K562 (cell line): ENCODE results near the gene SHISA4. TPM values are rescaled to one million over a fixed set of nuclear protein-coding genes. Genes with fewer than 3 reads are reported as not detected.

Experiments
- ATAC-seq: fragments of 200-7000 bp; cut with Tn5 transposase; 3 replicates; pipeline ENCODE4 v1.9.1; 2020; ENCODE audit warnings: moderate library complexity
- BruUV-seq: library from RNA; stranded (reverse); fragments of 400-500 nt; replicated peaks from 2 replicates; lab custom pipeline; 2021; lab: Mats Ljungman, UMichigan
- CTCF ChIA-PET: fragments of 300-600 bp; formaldehyde crosslinking; extraction: SDS; loops from one replicate; lab custom pipeline; 2021; ENCODE audit warnings: low intra/inter-chr PET ratio; lab: Yijun Ruan, JAX
- POLR2A ChIA-PET: fragments of 300-600, 350-650 bp; sonication (Branson Sonifier 250); formaldehyde crosslinking; extraction: SDS; loops from one replicate; lab custom pipeline; 2021; ENCODE audit warnings: antibody characterized with exemption, inconsistent platforms; lab: Yijun Ruan, JAX
- DNase-seq, 4 experiments: peaks; one replicate each; pipeline versions ENCODE4 v3.0.0 to v3.0.0-alpha.2; 2011 to 2018; ENCODE audit warnings: low spot score in 3 of 4, mixed read lengths in 3 of 4; ENCODE audit errors: extremely low read depth in 1 of 4
- FAIRE-seq: peaks from 2 replicates; lab custom pipeline; 2011; peaks lifted over from hg19 to GRCh38; lab: Jason Lieb, UNC
- H2AFZ ChIP-seq: 2 replicates; pipeline ENCODE4 v1.6.0; 2011; ENCODE audit warnings: low read depth, low read length, control low read depth, inconsistent platforms
- H3K27ac ChIP-seq: fragments of 200-600 bp; 3 replicates; pipeline ENCODE4 v1.8.0; 2011; ENCODE audit warnings: low read depth, mild to moderate bottlenecking, control low read depth, inconsistent platforms, low read length, moderate library complexity, mixed read lengths; ENCODE audit errors: extremely low read depth
- H3K27me3 ChIP-seq, 2 experiments: fragments of 300-600 bp in 1 of 2; 2 replicates in 1 of 2; 3 replicates in 1 of 2; pipeline versions ENCODE4 v1.6.0 to v1.8.0; 2011; ENCODE audit warnings: inconsistent platforms in 2 of 2, low read length in 2 of 2, mild to moderate bottlenecking in 1 of 2, mixed read lengths in 1 of 2, moderate library complexity in 1 of 2; ENCODE audit not compliant: control insufficient read depth in 2 of 2, insufficient read depth in 2 of 2
- H3K36me3 ChIP-seq: fragments of 300-600 bp; 3 replicates; pipeline ENCODE4 v1.8.0; 2011; ENCODE audit warnings: mild to moderate bottlenecking, low read length, inconsistent platforms; ENCODE audit not compliant: control insufficient read depth, insufficient read depth
- H3K4me1 ChIP-seq, 2 experiments: fragments of 200-600 bp in 1 of 2; replicated peaks in 1 of 2; 2 replicates in 1 of 2; 3 replicates in 1 of 2; pipeline versions ENCODE4 v1.5.1 to v1.8.0; 2011; ENCODE audit warnings: inconsistent platforms in 2 of 2, low read length in 2 of 2, mild to moderate bottlenecking in 1 of 2, mixed read lengths in 1 of 2, moderate library complexity in 1 of 2; ENCODE audit not compliant: control insufficient read depth in 2 of 2, insufficient read depth in 2 of 2
- H3K4me2 ChIP-seq: 2 replicates; pipeline ENCODE4 v1.6.1; 2011; ENCODE audit warnings: low read length, control low read depth, inconsistent platforms, mixed read lengths; ENCODE audit not compliant: insufficient read depth
- H3K4me3 ChIP-seq: fragments of 200-600 bp; sonication (generic), shearing (Covaris generic); 2 replicates; pipeline ENCODE4 v1.5.1; 2016; ENCODE audit warnings: control low read depth, inconsistent platforms
- H3K79me2 ChIP-seq: fragments of 200-600 bp; 3 replicates; pipeline ENCODE4 v1.8.0; 2011; ENCODE audit warnings: low read length, inconsistent platforms; ENCODE audit not compliant: control insufficient read depth, insufficient read depth
- H3K9ac ChIP-seq, 2 experiments: 2 replicates each; pipeline versions ENCODE4 v1.6.0 to v1.6.1; 2011; ENCODE audit warnings: low read depth in 2 of 2, low read length in 2 of 2, control low read depth in 1 of 2, inconsistent platforms in 1 of 2, mild to moderate bottlenecking in 1 of 2, mixed read lengths in 1 of 2; ENCODE audit not compliant: insufficient read depth in 1 of 2
- H3K9me1 ChIP-seq: one replicate; pipeline ENCODE4 v1.6.0; 2011; ENCODE audit warnings: inconsistent platforms, mild to moderate bottlenecking, low read length, moderate library complexity; ENCODE audit not compliant: control insufficient read depth, insufficient read depth
- H3K9me3 ChIP-seq: replicated peaks from 2 replicates; pipeline ENCODE4 v1.5.1; 2011; ENCODE audit warnings: low read depth, low read length, inconsistent platforms; ENCODE audit not compliant: control insufficient read depth, insufficient read depth
- H4K20me1 ChIP-seq: replicated peaks from 2 replicates; pipeline ENCODE4 v1.6.1; 2011; ENCODE audit warnings: low read length, inconsistent platforms, mixed read lengths; ENCODE audit not compliant: control insufficient read depth, insufficient read depth
- CREB3L1 ChIP-seq: fragments of 450-650 bp; IDR thresholded peaks from 2 replicates; pipeline ENCODE4 v1.6.1; 2014; ENCODE audit warnings: low read depth, mild to moderate bottlenecking, moderate library complexity, borderline replicate concordance
- ESRRB ChIP-seq: fragments of 250-450 bp; sonication (Bioruptor Pico); IDR thresholded peaks from 2 replicates; pipeline ENCODE4 v1.5.0; 2020; ENCODE audit warnings: mild to moderate bottlenecking, moderate library complexity, borderline replicate concordance
- MEF2A ChIP-seq: IDR thresholded peaks from 2 replicates; pipeline ENCODE4 v1.6.1; 2011; ENCODE audit warnings: low read depth, mild to moderate bottlenecking, low read length, moderate library complexity; ENCODE audit not compliant: control insufficient read depth
- PATZ1 ChIP-seq: fragments of 250-450 bp; sonication (Bioruptor Pico); IDR thresholded peaks from 2 replicates; pipeline ENCODE4 v1.5.0; 2020; ENCODE audit warnings: mild to moderate bottlenecking, borderline replicate concordance
- SMARCE1 ChIP-seq: fragments of 450-650 bp; IDR thresholded peaks from 2 replicates; pipeline ENCODE4 v1.7.1; 2016; ENCODE audit warnings: mild to moderate bottlenecking
- WGBS: fragments of 100-300 bp; shearing (Covaris generic); methylation state at CpG from one replicate; pipeline ENCODE4 v1.1.6; 2016; ENCODE audit warnings: low coverage, mixed read lengths; ENCODE audit not compliant: insufficient coverage; ENCODE audit errors: missing lambda C conversion rate; 5-methylcytosine and 5-hydroxymethylcytosine counted together
- in situ Hi-C: fragments of 300-500 bp; cut with MboI; formaldehyde crosslinking; loops from 4 replicates; pipeline ENCODE4 v1.15.0; 2018; ENCODE audit warnings: inconsistent platforms, mixed read lengths
- intact Hi-C: fragments of 100-400 bp; cut with micrococcal nuclease; formaldehyde crosslinking; loops from 2 replicates; pipeline ENCODE4 v1.14.2; 2022
- polyA plus RNA-seq, 8 experiments: library from polyadenylated mRNA; depleted of rRNA in 4 of 8; stranded (reverse) in 5 of 8; unstranded in 3 of 8; fragments of >200 nt; fragmentation: Nextera tagmentation in 2 of 8; fragmentation: Illumina TruSeq in 1 of 8; extraction: Ambion mirVana in 2 of 8; extraction: Trizol in 1 of 8; gene quantifications; 2 replicates each; pipeline versions ENCODE4 v1.2.1 to v1.2.3, GENCODE V29; 2011 to 2014; ENCODE audit warnings: inconsistent platforms in 1 of 8, missing spikeins in 1 of 8
- total RNA-seq, 7 experiments: library from RNA; depleted of rRNA in 6 of 7; stranded (reverse); fragments of >200 nt in 6 of 7; fragmentation: Illumina TruSeq in 2 of 7; extraction: Trizol in 2 of 7; gene quantifications; 2 replicates each; pipeline versions ENCODE4 v1.2.1 to v1.2.3, GENCODE V29; 2011 to 2021; ENCODE audit warnings: low replicate concordance in 1 of 7

Gene SHISA4
- total and polyA plus RNA-seq, 9 of the 15 experiments (the other 6 are each of a cell fraction or from before 2014, with no cell fraction given): 0.15 to 0.95 (median 0.68) TPM; not detected in 2

GRCh38 chr1:201906336-201906735, 17.6 kb downstream of the SHISA4 start:
- in situ Hi-C loops: no loop called here
- Histone ChIP-seq H3K9me3 (no peaks in the 10 kb centered on the region), H3K9me1 (no peaks in the 10 kb centered on the region), H2AFZ (no peak overlapping the region), H3K9ac (peak overlapping the region in 1 of 2 experiments; percentile 64; a peak in 2 of 4 replicates), H3K4me3 (no peak overlapping the region), H3K36me3 (no peaks in the 10 kb centered on the region), H3K4me2 (no peak overlapping the region), H3K79me2 (no peaks in the 10 kb centered on the region), H3K27me3 (no peaks in the 10 kb centered on the region), H3K4me1 (no peaks in the 10 kb centered on the region)
- 58% methylated on average over 3 of the region's 3 CpGs for WGBS
- DNase-seq (no peak), FAIRE-seq (no peak)
- intact Hi-C loops: no loop called here
- BruUV-seq: no TSS peak
- ChIA-PET POLR2A (interaction anchor here (0.5 to 1.5 kb wide), 4 partner anchors 10 to 66 kb away, joined by 3 to 9 read pairs (median 4); no protein-coding TSS in a partner anchor), CTCF (no interaction called here)
- TF ChIP-seq MEF2A (no peak), SMARCE1 (no peak), ESRRB (CRISPR knock-in tag) (no peak), CREB3L1 (no peak), PATZ1 (CRISPR knock-in tag) (no peak)
- TF ChIP-seq, all 486 proteins: peak for 0
- Histone ChIP-seq H4K20me1 (no peaks in the 10 kb centered on the region), H3K27ac (no peak overlapping the region)
- no peak for ATAC-seq
